H1 (cell line): ENCODE data around the gene ZNF423. TPM values are rescaled to one million over a fixed set of nuclear protein-coding genes. Genes with fewer than 3 reads are reported as not detected.

Experiments used
- CTBP2 ChIP-seq: IDR thresholded peaks from 2 replicates; pipeline ENCODE4 v1.7.0; 2011; ENCODE audit warnings: borderline replicate concordance, mild to moderate bottlenecking, moderate library complexity, mixed read lengths, low read length; ENCODE audit not compliant: insufficient read depth, insufficient read length
- GABPA ChIP-seq: IDR thresholded peaks from 2 replicates; pipeline ENCODE4 v1.6.1; 2011; ENCODE audit warnings: mild to moderate bottlenecking, low read length, moderate library complexity, borderline replicate concordance; ENCODE audit not compliant: insufficient read depth
- POLR2AphosphoS5 ChIP-seq: IDR thresholded peaks from 2 replicates; pipeline ENCODE4 v1.6.1; 2011; ENCODE audit warnings: low read depth, low read length
- RAD21 ChIP-seq, 2 experiments: IDR thresholded peaks in 1 of 2; conservative IDR thresholded peaks in 1 of 2; 2 replicates each; pipeline ENCODE4 v1.6.1; 2011; ENCODE audit warnings: low read depth in 2 of 2, low read length in 2 of 2, improper control_type of control experiment in 1 of 2, inconsistent platforms in 1 of 2, mild to moderate bottlenecking in 1 of 2, moderate library complexity in 1 of 2
- SRF ChIP-seq: IDR thresholded peaks from 2 replicates; pipeline ENCODE4 v1.6.1; 2011; ENCODE audit warnings: mild to moderate bottlenecking, low read depth, low read length, moderate library complexity
- SUZ12 ChIP-seq: fragments of 200-600 bp; sonication (generic); IDR thresholded peaks from 2 replicates; pipeline ENCODE4 v1.6.1; 2012; ENCODE audit warnings: mild to moderate bottlenecking, inconsistent platforms, low read length, moderate library complexity, mixed read lengths
- TAF7 ChIP-seq: optimal IDR thresholded peaks from 2 replicates; pipeline ENCODE3; 2011; ENCODE audit warnings: low read depth, mild to moderate bottlenecking, inconsistent platforms, low read length, moderate library complexity, borderline replicate concordance
- TCF12 ChIP-seq: IDR thresholded peaks from 2 replicates; pipeline ENCODE4 v1.6.1; 2011; ENCODE audit warnings: low read depth, mild to moderate bottlenecking, low read length
- polyA plus RNA-seq, 7 experiments: library from polyadenylated mRNA; depleted of rRNA in 3 of 7; stranded (reverse) in 5 of 7; unstranded in 2 of 7; fragments of >200 nt in 5 of 7; fragments of 200-250 nt in 2 of 7; gene quantifications; 1 replicate in 5 of 7; 2 replicates in 1 of 7; 4 replicates in 1 of 7; pipeline versions ENCODE4 v1.2.1 to v1.2.3, GENCODE V29; 2011 to 2013; ENCODE audit warnings: missing spikeins in 2 of 7, mixed read lengths in 2 of 7
- total RNA-seq: library from RNA; stranded (reverse); fragmentation: NEBNext Ultra II Directional; extraction: Animal tissue kit (Norgen Biotek cat#: 25700); gene quantifications from 2 replicates; pipeline ENCODE4 v1.2.1, GENCODE V29; 2021

The ZNF423 gene
- total and polyA plus RNA-seq, 2 of the 8 experiments (the other 6 are each of a cell fraction or from before 2014, with no cell fraction given), result 38.2 to 52.3 TPM

DNA sequence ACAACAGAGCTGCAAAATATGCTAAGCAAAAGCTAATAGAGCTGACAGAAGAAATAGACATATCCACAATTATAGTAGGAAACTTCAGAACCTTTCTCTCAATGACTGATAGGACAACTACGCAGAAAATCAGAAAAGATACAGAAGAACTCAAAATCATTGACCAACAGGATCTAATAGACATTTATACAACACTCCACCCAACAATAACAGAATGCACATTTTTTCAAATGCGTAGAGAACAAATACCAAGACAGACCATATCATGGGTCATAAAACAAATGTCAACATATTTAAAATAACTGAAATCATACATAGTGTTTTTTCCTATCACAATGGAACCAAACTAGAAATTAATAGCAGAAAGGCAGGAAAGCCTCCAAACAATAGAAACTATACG is 244.9 kb downstream of the ZNF423 start (continued):
- TF ChIP-seq CTBP2 (no peak), TAF7 (no peak), SRF (no peak), GABPA (no peak), SUZ12 (no peak), RAD21 (IDR thresholded peaks at IDR 0.05 in 1 of 2, conservative IDR thresholded peaks at IDR 0.05 in 1 of 2; ENCODE audit: low read depth in 2 of 2, low read length in 2 of 2) (no peak), POLR2AphosphoS5 (no peak), TCF12 (no peak)
